Sigmoid colon (tissue), 7 donors: ENCODE measurements around the gene SLC25A28. TPM values are rescaled to one million over a fixed set of nuclear protein-coding genes. Genes with fewer than 3 reads are reported as not detected.

Experiments
- DNase-seq: peaks from one replicate; pipeline ENCODE4 v3.0.0-alpha.2; 2019
- H3K27ac ChIP-seq, 4 donors: fragments of 200-600 bp; sonication (generic); one replicate each; pipeline ENCODE4 v1.5.1; 2016 to 2019; ENCODE audit warnings: mild to moderate bottlenecking in 1 of 4
- H3K27me3 ChIP-seq, 3 donors: fragments of 200-600 bp; sonication (generic); one replicate each; pipeline ENCODE4 v1.5.1; 2019; ENCODE audit warnings: mild to moderate bottlenecking in 1 of 3
- H3K36me3 ChIP-seq, 4 donors: fragments of 200-600 bp; sonication (generic); one replicate each; pipeline ENCODE4 v1.5.1; 2016 to 2019
- H3K4me1 ChIP-seq, 4 donors: fragments of 200-600 bp; sonication (generic); one replicate each; pipeline ENCODE4 v1.5.1; 2017 to 2019
- H3K4me3 ChIP-seq, 4 donors: fragments of 200-600 bp; sonication (generic); one replicate each; pipeline ENCODE4 v1.5.1; 2017 to 2019; ENCODE audit warnings: mild to moderate bottlenecking in 2 of 4, moderate library complexity in 1 of 4
- H3K9me3 ChIP-seq, 4 donors: fragments of 200-600 bp in 3 of 4; sonication (generic) in 3 of 4; one replicate each; pipeline versions ENCODE4 v1.5.1 to v1.6.1; 2013 to 2019
- EP300 ChIP-seq, 4 donors: sonication (generic); formaldehyde crosslinking; IDR thresholded peaks; one replicate each; pipeline ENCODE4 v1.6.1; 2017; ENCODE audit warnings: antibody characterized with exemption in 4 of 4
- POLR2A ChIP-seq, 2 donors: fragments of 450-650 bp; IDR thresholded peaks; one replicate each; pipeline ENCODE4 v1.6.1; 2016; ENCODE audit warnings: antibody characterized with exemption in 2 of 2, mild to moderate bottlenecking in 2 of 2, moderate library complexity in 2 of 2
- POLR2AphosphoS5 ChIP-seq, 4 donors: sonication (generic); formaldehyde crosslinking; IDR thresholded peaks; one replicate each; pipeline ENCODE4 v1.6.1; 2017; ENCODE audit warnings: antibody characterized with exemption in 4 of 4
- WGBS, 2 donors: extraction: QIAGEN DNeasy Blood & Tissue Kit; methylation state at CpG; one replicate each; pipeline ENCODE4 v1.1.7; 2013; 5-methylcytosine and 5-hydroxymethylcytosine counted together
- intact Hi-C: fragments of 100-400 bp; cut with DNase I; formaldehyde crosslinking; loops from one replicate; pipeline ENCODE4 v1.15.1; 2023
- polyA plus RNA-seq, 3 donors: library from polyadenylated mRNA; stranded (reverse); fragments of 200-250 nt; gene quantifications; one replicate each; pipeline ENCODE4 v1.2.3, GENCODE V29; 2013
- small RNA-seq, 3 donors: library from RNA; depleted of rRNA; stranded (forward); fragments of <200 nt; gene quantifications; one replicate each; pipeline ENCODE3, GENCODE V24; 2016
- total RNA-seq, 4 donors: library from RNA; depleted of rRNA; stranded (reverse); fragments of >200 nt; gene quantifications; one replicate each; pipeline ENCODE4 v1.1.0, GENCODE V29; 2016
- TF ChIP-seq, protein P1 (sequence below), 4 experiments: fragments of 450-650 bp in 3 of 4; fragments of 200-600 bp in 1 of 4; IDR thresholded peaks; one replicate each; pipeline ENCODE4 v1.5.1; 2016 to 2019; ENCODE audit warnings: antibody characterized with exemption in 4 of 4, mild to moderate bottlenecking in 3 of 4, moderate library complexity in 2 of 4
- donor health status: healthy with polysubstance abuse.
- donor health status: Bipolar disorder and iron deficiency.
- donor health status: healthy.

The SLC25A28 gene
- total and polyA plus RNA-seq, 7 donors: 18.0 to 65.1 (median 32.9) TPM

DNA sequence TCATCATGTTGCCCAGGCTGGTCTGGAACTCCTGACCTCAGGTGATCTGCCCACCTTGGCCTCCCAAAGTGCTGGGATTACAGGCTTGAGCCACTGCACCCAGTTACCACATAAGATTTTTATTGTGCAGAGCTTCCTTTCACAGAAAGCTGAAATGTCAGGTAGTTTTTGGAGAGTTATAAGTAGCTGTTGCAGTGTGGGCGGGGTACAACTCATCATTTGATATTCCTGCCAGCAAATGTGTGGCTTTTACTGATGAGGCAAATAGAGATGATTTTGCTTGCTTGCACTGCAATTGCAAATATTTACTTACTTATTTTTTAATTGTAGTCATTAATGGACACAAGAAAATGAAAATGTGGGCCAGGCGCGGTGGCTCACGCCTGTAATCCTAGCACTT is 55.1 kb downstream of the SLC25A28 start:
- no peak overlapping the region for H3K27ac ChIP-seq
- no peaks in the 10 kb centered on the region for H3K4me1 ChIP-seq
- 87 to 93% methylated on average over 4 of the region's 4 CpGs for WGBS, 2 donors
- H3K27me3 ChIP-seq: no peaks in the 10 kb centered on the region
- H3K9me3 ChIP-seq: no peaks in the 10 kb centered on the region
- H3K4me3 ChIP-seq: no peak overlapping the region
- intact Hi-C loops: no loop called here
- TF ChIP-seq EP300 (IDR thresholded peaks at IDR 0.05) (no peak), POLR2A (IDR thresholded peaks at IDR 0.05) (no peak), POLR2AphosphoS5 (IDR thresholded peaks at IDR 0.05) (no peak)
- TF ChIP-seq, protein P1, sequence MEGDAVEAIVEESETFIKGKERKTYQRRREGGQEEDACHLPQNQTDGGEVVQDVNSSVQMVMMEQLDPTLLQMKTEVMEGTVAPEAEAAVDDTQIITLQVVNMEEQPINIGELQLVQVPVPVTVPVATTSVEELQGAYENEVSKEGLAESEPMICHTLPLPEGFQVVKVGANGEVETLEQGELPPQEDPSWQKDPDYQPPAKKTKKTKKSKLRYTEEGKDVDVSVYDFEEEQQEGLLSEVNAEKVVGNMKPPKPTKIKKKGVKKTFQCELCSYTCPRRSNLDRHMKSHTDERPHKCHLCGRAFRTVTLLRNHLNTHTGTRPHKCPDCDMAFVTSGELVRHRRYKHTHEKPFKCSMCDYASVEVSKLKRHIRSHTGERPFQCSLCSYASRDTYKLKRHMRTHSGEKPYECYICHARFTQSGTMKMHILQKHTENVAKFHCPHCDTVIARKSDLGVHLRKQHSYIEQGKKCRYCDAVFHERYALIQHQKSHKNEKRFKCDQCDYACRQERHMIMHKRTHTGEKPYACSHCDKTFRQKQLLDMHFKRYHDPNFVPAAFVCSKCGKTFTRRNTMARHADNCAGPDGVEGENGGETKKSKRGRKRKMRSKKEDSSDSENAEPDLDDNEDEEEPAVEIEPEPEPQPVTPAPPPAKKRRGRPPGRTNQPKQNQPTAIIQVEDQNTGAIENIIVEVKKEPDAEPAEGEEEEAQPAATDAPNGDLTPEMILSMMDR (IDR thresholded peaks at IDR 0.05): no peak
- DNase-seq: no peak
- no peaks in the 10 kb centered on the region for H3K36me3 ChIP-seq

DNA sequence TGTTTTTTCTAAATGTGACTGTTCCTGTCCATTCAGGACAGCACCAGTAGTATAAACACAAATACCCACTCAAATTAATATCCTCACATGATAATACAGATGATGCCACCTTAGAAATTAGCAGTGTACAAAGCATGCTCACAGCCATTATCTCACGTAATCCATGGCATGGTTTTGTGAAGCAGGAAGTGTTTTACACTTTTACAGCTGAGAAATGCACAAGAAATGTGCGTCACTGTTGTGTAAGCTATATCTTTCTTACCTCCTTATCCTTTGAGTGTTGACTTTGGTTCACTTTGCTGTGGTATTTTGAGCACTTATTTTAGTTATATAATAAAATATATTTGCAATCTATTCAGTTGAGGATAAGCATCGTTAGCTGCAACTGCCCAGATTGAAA is 55.9 kb downstream of the SLC25A28 start:
- H3K36me3 ChIP-seq: no peaks in the 10 kb centered on the region
- no peak for DNase-seq
- H3K9me3 ChIP-seq: no peaks in the 10 kb centered on the region
- no peaks in the 10 kb centered on the region for H3K27me3 ChIP-seq
- H3K4me3 ChIP-seq: no peak overlapping the region
- no peak overlapping the region for H3K27ac ChIP-seq
- 10 to 42% methylated on average over 3 of the region's 3 CpGs for WGBS, 2 donors
- TF ChIP-seq POLR2AphosphoS5 (IDR thresholded peaks at IDR 0.05): no peak
- TF ChIP-seq EP300 (IDR thresholded peaks at IDR 0.05): no peak
- TF ChIP-seq POLR2A (IDR thresholded peaks at IDR 0.05): no peak
- TF ChIP-seq, protein P1 (IDR thresholded peaks at IDR 0.05): no peak
- no peaks in the 10 kb centered on the region for H3K4me1 ChIP-seq
- intact Hi-C loops: no loop called here

DNA sequence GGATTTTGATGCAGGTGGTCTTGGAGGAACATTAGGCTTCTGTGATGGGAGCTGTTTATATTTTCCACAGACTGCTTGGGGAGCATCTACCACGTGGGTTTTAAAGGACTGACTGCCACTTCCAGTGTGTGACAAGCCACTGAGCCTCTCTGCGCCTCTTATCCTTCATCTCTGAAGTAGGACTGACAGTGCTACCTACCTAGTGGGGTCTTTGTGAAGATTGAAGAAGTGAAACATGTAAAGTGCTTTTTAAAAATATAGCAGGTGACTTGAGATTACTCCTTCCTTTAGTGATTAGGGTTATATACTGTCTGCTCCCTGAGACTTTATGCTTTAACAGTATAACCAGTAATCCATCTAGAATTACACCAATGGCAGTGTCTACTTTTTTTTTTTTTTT is 57.6 kb downstream of the SLC25A28 start:
- no peaks in the 10 kb centered on the region for H3K27me3 ChIP-seq
- no peaks in the 10 kb centered on the region for H3K36me3 ChIP-seq
- H3K4me3 ChIP-seq: no peak overlapping the region
- TF ChIP-seq POLR2AphosphoS5 (IDR thresholded peaks at IDR 0.05) (no peak), EP300 (IDR thresholded peaks at IDR 0.05) (no peak)
- TF ChIP-seq, protein P1 (IDR thresholded peaks at IDR 0.05): no peak
- DNase-seq: no peak
- no peak overlapping the region for H3K27ac ChIP-seq
- intact Hi-C loops: no loop called here
- no peaks in the 10 kb centered on the region for H3K9me3 ChIP-seq
- 59 to 70% methylated on average over 2 of the region's 2 CpGs for WGBS, 2 donors
- no peaks in the 10 kb centered on the region for H3K4me1 ChIP-seq

Small RNAs within 50 kb of the gene (small RNA-seq; reads per million reads assigned to genes)
- gene AL133353.1: 0 reads per million in 3 donors

Other genes with a start within 250 kb of the SLC25A28 start
- 10 to 100 TPM; 13.4 to 29.6 (median 15.4) TPM for gene GOT1, start 189.8 kb downstream of the SLC25A28 start, total RNA-seq
- gene GOT1, start 189.8 kb downstream of the SLC25A28 start, polyA plus RNA-seq: 10 to 100 TPM; 61.9 to 73.5 (median 64.7) TPM
- 10 to 100 TPM; 32.4 to 49.9 (median 34.1) TPM for gene NKX2-3, start 87.5 kb downstream of the SLC25A28 start, total RNA-seq
- gene NKX2-3, start 87.5 kb downstream of the SLC25A28 start, polyA plus RNA-seq: 1 to 10 TPM; 5.8 to 8.9 (median 7.2) TPM
- gene ENTPD7, start 39.1 kb upstream of the SLC25A28 start, total RNA-seq: 1 to 10 TPM; 2.9 to 5.5 (median 3.9) TPM
- gene ENTPD7, start 39.1 kb upstream of the SLC25A28 start, polyA plus RNA-seq: 1 to 10 TPM; 1.2 to 6.6 (median 3.5) TPM
- gene COX15, start 111.7 kb upstream of the SLC25A28 start, total RNA-seq: 10 to 100 TPM; 23.0 to 35.0 (median 27.3) TPM
- gene COX15, start 111.7 kb upstream of the SLC25A28 start, polyA plus RNA-seq: 10 to 100 TPM; 17.4 to 23.4 (median 18.0) TPM
- 10 to 100 TPM; 29.4 to 30.7 (median 30.0) TPM for gene CUTC, start 111.8 kb upstream of the SLC25A28 start, total RNA-seq
- gene CUTC, start 111.8 kb upstream of the SLC25A28 start, polyA plus RNA-seq: 10 to 100 TPM; 16.4 to 21.4 (median 21.0) TPM
- 1 to 10 TPM in 3 of 4 donors, under 1 TPM in 1; 0.41 to 3.9 (median 1.3) TPM for gene ABCC2, start 162.2 kb upstream of the SLC25A28 start, total RNA-seq
- 1 to 10 TPM in 1 of 3 donors, under 1 TPM in 1, not detected in 1; 0.86 to 1.8 TPM for gene ABCC2, start 162.2 kb upstream of the SLC25A28 start, polyA plus RNA-seq